GM20431 (cell line): ENCODE results near the gene NPAS1.
"Not testable (repeated sequence)": the region's sequence is repeated elsewhere in the genome, so short reads cannot be mapped to it uniquely, and the experiment has no call there.

ENCODE experiments used
- in situ Hi-C: fragments of 300-500 bp; cut with MseI, MboI; formaldehyde crosslinking; loops from one replicate; pipeline ENCODE4 v1.15.0; 2020; ENCODE audit warnings: low sequenced_read_pairs; ENCODE audit not compliant: unreplicated experiment

The NPAS1 gene

GRCh38 chr19:47070756-47071155 lies 51.1 kb downstream of the NPAS1 start:
- in situ Hi-C loops: no loop called here

- in situ Hi-C loops: no loop called here
These were observed 52.1 kb downstream of the NPAS1 start for GRCh38 chr19:47071731-47072130.

DNA sequence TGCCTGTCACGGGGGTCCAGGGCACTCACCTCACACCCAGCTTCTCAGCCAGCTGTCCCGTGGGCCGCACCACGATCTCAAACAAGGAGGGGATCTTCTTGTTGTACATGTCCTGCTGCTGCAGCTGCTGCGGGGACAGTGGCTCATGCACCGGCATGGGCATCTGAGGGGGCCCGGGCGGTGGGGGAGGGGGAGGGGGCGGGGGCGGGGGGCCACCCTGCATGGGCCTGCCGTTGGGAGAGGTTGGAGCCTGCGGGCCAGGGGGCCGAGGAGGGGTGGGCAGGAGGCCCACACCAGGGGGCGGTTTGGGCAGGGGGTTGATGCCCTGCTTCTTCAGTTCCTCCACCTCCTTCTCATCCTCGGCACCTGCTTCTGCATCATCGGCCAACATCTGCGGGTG lies 52.7 kb downstream of the NPAS1 start:
- in situ Hi-C loops: no loop called here

- in situ Hi-C loops: no loop called here
These were observed 53.9 kb downstream of the NPAS1 start for GRCh38 chr19:47073574-47073973.

- in situ Hi-C loops: no loop called here
These were observed 55.0 kb downstream of the NPAS1 start for GRCh38 chr19:47074621-47075020.

- in situ Hi-C loops: no loop called here
These were observed 55.7 kb downstream of the NPAS1 start for GRCh38 chr19:47075179-47075810.

- in situ Hi-C loops: no loop called here
These were observed 56.3 kb downstream of the NPAS1 start for GRCh38 chr19:47075941-47076340.

DNA sequence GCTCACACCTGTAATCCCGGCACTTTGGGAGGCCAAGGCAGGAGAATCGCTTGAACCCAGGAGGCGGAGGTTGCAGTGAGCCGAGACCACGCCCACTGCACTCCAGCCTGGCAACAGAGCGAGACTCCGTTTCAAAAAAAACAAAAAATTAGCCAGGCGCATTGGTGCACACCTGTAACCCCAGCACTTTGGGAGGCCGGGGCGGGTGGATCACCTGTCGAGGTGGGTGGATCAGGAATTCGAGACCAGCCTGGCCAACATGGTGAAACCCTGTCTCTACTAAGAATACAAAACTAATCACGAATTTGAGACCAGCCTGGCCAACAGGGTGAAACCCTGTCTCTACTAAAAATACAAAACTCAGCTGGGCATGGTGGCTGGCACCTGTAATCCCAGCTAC lies 58.7 kb downstream of the NPAS1 start:
- in situ Hi-C loops: not testable (repeated sequence)

DNA sequence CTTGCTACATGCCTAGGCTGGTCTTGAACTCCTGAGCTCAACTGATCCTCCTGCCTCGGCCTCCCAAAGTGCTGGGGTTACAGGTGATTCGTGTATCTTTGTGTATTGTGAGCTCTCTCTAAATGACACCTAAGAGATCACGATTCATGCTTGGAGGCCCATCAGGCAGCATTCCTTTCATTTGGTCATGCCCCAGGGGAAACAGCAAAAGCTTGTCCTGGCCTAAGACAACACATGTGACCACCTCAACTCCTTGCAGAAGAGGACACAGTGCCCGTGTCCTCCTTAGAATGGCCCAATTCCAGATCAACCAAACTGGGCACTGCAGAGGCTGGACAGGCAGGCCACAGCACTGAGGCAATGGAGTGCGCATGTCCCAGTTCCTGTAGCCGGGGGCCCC lies 61.5 kb downstream of the NPAS1 start:
- in situ Hi-C loops: no loop called here

DNA sequence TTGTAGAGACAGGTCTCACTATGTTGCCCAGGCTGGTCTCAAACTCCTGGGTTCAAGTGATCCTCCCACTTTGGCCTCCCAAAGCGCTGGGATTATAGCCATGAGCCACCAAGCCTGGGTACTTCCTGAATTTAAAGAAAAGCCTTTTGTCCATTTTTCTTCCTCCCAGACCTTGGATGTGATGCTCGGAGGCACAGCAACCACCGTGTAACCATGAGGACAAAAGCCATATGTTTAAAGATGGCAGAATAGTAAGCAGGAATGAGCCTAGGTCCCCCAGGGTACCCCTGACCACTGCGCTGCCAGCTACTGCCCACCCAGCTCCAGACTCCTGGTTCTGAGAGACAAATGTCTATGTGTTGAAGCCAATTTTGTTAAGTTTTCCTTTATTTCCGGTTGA lies 62.9 kb downstream of the NPAS1 start:
- in situ Hi-C loops: no loop called here

GRCh38 chr19:47084879-47085439 lies 65.3 kb downstream of the NPAS1 start:
- in situ Hi-C loops: no loop called here

GRCh38 chr19:47086280-47086679 lies 66.6 kb downstream of the NPAS1 start:
- in situ Hi-C loops: no loop called here

DNA sequence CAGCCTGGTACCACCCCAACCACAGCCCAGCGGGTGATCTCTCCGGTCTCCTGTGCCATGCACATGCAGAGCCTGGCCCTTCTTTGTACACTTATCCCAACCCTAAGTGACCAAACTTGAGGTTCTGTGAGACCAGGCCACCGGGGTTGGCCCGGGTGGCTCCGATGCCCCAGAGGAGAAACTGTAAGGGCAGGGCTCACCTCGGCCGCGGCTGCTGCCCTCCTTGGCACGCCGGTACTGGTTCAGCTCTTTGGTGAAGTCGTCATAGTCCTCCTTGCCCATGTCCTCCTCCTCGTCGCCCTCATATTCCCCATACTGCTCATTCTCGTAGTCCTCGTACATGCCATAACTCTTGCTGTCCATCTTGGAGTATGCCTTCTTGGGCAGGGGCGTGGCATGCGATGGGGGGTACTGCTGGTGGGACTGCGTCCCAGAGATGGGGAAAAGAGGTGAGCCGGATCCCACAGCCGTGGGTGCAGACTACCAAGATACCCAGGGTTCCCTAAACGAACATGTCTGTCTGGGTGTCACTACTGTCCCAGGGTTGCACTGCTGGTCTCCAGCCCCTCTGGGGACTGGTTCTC lies 70.2 kb downstream of the NPAS1 start:
- in situ Hi-C loops: no loop called here

GRCh38 chr19:47093254-47093653 lies 73.6 kb downstream of the NPAS1 start:
- in situ Hi-C loops: no loop called here

DNA sequence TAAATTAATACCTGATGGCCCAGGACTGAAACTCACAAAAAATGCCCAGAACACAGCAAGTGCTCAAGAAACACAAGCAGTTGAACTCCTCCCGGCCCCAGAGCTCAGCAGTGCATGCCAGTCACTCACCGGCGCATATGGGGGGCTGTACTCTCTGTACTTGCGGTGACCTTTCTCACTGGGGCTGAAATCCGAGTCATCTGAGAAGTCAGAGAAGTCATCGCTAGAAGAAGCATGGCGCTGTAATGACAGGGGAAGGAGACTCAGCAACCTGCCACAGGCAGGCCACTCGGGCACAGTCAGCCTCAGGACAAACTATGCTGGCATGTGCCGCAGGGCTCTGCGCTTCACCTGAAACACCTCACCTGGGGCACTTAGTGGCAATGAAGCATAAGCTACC lies 74.2 kb downstream of the NPAS1 start:
- in situ Hi-C loops: no loop called here

GRCh38 chr19:47094557-47095475 lies 75.2 kb downstream of the NPAS1 start:
- in situ Hi-C loops: no loop called here
